HepG2 (cell line): ENCODE results near the gene TRMT2A. TPM values are rescaled to one million over a fixed set of nuclear protein-coding genes. Genes with fewer than 3 reads are reported as not detected.
A peak's percentile ranks its signal among the peaks of the same experiment; 100 is the strongest.

Experiments used
- ADNP ChIP-seq: sonication (generic); formaldehyde crosslinking; IDR thresholded peaks from 2 replicates; pipeline ENCODE4 v1.4.0; 2020; ENCODE audit warnings: missing genetic modification reagents
- AGO2 ChIP-seq: fragments of 200-400 bp; formaldehyde crosslinking; optimal IDR thresholded peaks from 2 replicates; pipeline ENCODE3; 2017; ENCODE audit warnings: mild to moderate bottlenecking, low read depth, low read length, moderate library complexity
- ESRRA ChIP-seq: sonication (generic); formaldehyde crosslinking; IDR thresholded peaks from 2 replicates; pipeline ENCODE4 v1.5.1; 2020; ENCODE audit warnings: mild to moderate bottlenecking, low read depth, missing genetic modification reagents
- GPBP1L1 ChIP-seq: sonication (generic); formaldehyde crosslinking; IDR thresholded peaks from 2 replicates; pipeline ENCODE4 v1.5.0; 2020; ENCODE audit warnings: mild to moderate bottlenecking, missing genetic modification reagents
- HES4 ChIP-seq: sonication (generic); formaldehyde crosslinking; IDR thresholded peaks from 2 replicates; pipeline ENCODE4 v1.9.0; 2021; ENCODE audit warnings: mild to moderate bottlenecking, missing genetic modification reagents, borderline replicate concordance
- KLF16 ChIP-seq, 2 experiments: sonication (generic) in 1 of 2; formaldehyde crosslinking in 1 of 2; IDR thresholded peaks; 2 replicates each; pipeline versions ENCODE4 v1.6.1 to v1.8.0; 2016 to 2023; ENCODE audit warnings: missing genetic modification reagents in 2 of 2, missing compliant biosample characterization in 1 of 2
- MATR3 ChIP-seq: sonication (generic); formaldehyde crosslinking; IDR thresholded peaks from 2 replicates; pipeline ENCODE4 v1.4.0; 2020; ENCODE audit warnings: missing genetic modification reagents
- MLLT10 ChIP-seq: sonication (generic); formaldehyde crosslinking; IDR thresholded peaks from 2 replicates; pipeline ENCODE4 v1.4.0; 2020; ENCODE audit warnings: missing genetic modification reagents
- NRL ChIP-seq: sonication (generic); formaldehyde crosslinking; IDR thresholded peaks from 2 replicates; pipeline ENCODE4 v1.5.0; 2020; ENCODE audit warnings: missing genetic modification reagents, mild to moderate bottlenecking, moderate library complexity, borderline replicate concordance
- RAD21 ChIP-seq: fragments of 450-650 bp; formaldehyde crosslinking; IDR thresholded peaks from 2 replicates; pipeline ENCODE4 v1.5.0; 2020; ENCODE audit warnings: mild to moderate bottlenecking
- SP2 ChIP-seq: sonication (generic); formaldehyde crosslinking; IDR thresholded peaks from 2 replicates; pipeline ENCODE4 v1.5.1; 2020; ENCODE audit warnings: mild to moderate bottlenecking, missing genetic modification reagents
- SYNCRIP ChIP-seq: fragments of 200-400 bp; formaldehyde crosslinking; IDR thresholded peaks from 2 replicates; pipeline ENCODE4 v1.6.1; 2018; ENCODE audit warnings: mild to moderate bottlenecking, low read depth, low read length; ENCODE audit not compliant: insufficient read depth
- TRAFD1 ChIP-seq: sonication (generic); formaldehyde crosslinking; IDR thresholded peaks from 2 replicates; pipeline ENCODE4 v1.5.1; 2020; ENCODE audit warnings: missing genetic modification reagents, mild to moderate bottlenecking, borderline replicate concordance
- YEATS2 ChIP-seq: sonication (generic); formaldehyde crosslinking; IDR thresholded peaks from 2 replicates; pipeline ENCODE4 v1.4.0; 2020; ENCODE audit warnings: missing genetic modification reagents, borderline replicate concordance
- ZFX ChIP-seq: sonication (generic); formaldehyde crosslinking; IDR thresholded peaks from 2 replicates; pipeline ENCODE4 v1.4.0; 2020; ENCODE audit warnings: mild to moderate bottlenecking, low read depth, missing genetic modification reagents, moderate library complexity
- ZGPAT ChIP-seq: IDR thresholded peaks from 2 replicates; pipeline ENCODE4 v1.6.1; 2016; ENCODE audit warnings: mild to moderate bottlenecking
- ZNF3 ChIP-seq: IDR thresholded peaks from 2 replicates; pipeline ENCODE4 v1.7.0; 2017; ENCODE audit warnings: inconsistent platforms
- ZNF367 ChIP-seq: sonication (generic); formaldehyde crosslinking; IDR thresholded peaks from 2 replicates; pipeline ENCODE4 v1.4.0; 2020; ENCODE audit warnings: missing genetic modification reagents, borderline replicate concordance
- ZNF672 ChIP-seq: sonication (generic); formaldehyde crosslinking; IDR thresholded peaks from 2 replicates; pipeline ENCODE4 v1.8.1; 2022; ENCODE audit warnings: missing genetic modification reagents
- ZNF883 ChIP-seq: sonication (generic); formaldehyde crosslinking; IDR thresholded peaks from 2 replicates; pipeline ENCODE4 v1.5.1; 2020; ENCODE audit warnings: mild to moderate bottlenecking, missing genetic modification reagents; ENCODE audit errors: not compliant biosample characterization
- polyA plus RNA-seq, 8 experiments: library from polyadenylated mRNA; depleted of rRNA in 3 of 8; stranded (reverse) in 7 of 8; unstranded in 1 of 8; fragments of >200 nt; fragmentation: Illumina TruSeq in 4 of 8; extraction: Trizol in 4 of 8; gene quantifications; 2 replicates each; pipeline versions ENCODE4 v1.2.1 to v1.2.3, GENCODE V29; 2011 to 2016; ENCODE audit warnings: low read depth in 4 of 8, missing spikeins in 1 of 8, mixed read lengths in 1 of 8; ENCODE audit not compliant: insufficient read depth in 1 of 8
- total RNA-seq, 5 experiments: library from RNA; depleted of rRNA; stranded (reverse); fragments of >200 nt; fragmentation: Illumina TruSeq; extraction: Trizol; gene quantifications; 2 replicates each; pipeline ENCODE4 v1.2.3, GENCODE V29; 2016; ENCODE audit warnings: low read depth in 1 of 5
- TF ChIP-seq, protein P1 (sequence below): sonication (generic); formaldehyde crosslinking; IDR thresholded peaks from 2 replicates; pipeline ENCODE4 v1.4.0; 2020; ENCODE audit warnings: mild to moderate bottlenecking, missing genetic modification reagents, borderline replicate concordance

TRMT2A gene
- total and polyA plus RNA-seq, 2 of the 13 experiments (the other 11 are each of a cell fraction or from before 2014, with no cell fraction given) = 24.0 to 30.3 TPM

DNA sequence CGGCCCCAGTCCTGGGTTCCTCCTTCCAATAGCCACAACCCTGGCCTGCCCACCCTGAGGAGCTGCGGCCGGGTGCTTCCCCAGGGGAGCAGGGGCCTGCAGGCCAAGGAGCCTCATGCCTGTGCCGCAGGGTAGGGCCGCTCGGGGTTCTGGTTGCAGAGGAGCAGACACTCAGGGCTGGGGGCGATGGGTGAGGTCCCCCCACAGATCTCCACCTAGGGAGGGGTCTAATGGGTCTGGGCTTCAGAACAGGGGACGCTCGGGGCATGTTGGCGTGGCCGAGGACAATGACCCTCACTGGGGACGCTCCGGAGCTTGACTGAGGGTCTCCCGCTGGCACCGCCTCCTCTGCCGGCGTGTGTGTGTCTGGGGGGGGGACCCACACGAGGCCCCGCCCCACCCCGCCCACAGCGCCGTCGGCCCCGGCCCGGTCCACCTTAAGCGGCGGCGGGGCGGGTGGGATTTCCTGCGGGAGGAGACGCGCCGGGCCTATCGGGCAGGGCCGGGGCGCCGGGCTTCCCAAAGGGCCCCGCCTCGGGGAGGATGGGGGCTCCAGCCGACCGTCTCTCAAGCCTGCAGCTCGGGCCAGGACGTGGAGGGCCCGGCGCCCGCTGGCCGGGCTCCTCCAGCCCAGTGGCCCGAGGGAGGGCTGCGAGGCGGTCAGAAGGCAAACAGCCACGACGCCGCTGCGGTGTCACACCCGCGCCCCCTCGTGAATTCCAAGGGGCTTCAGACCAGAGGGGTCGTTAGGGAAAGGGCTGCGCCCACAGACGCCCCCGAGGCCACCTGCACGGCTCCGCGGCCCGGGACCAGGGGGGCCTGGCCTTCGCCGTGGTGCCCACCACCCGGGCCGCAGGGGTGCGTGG is 13.9 kb upstream of the TRMT2A start (continued):
- TF ChIP-seq, protein P1, sequence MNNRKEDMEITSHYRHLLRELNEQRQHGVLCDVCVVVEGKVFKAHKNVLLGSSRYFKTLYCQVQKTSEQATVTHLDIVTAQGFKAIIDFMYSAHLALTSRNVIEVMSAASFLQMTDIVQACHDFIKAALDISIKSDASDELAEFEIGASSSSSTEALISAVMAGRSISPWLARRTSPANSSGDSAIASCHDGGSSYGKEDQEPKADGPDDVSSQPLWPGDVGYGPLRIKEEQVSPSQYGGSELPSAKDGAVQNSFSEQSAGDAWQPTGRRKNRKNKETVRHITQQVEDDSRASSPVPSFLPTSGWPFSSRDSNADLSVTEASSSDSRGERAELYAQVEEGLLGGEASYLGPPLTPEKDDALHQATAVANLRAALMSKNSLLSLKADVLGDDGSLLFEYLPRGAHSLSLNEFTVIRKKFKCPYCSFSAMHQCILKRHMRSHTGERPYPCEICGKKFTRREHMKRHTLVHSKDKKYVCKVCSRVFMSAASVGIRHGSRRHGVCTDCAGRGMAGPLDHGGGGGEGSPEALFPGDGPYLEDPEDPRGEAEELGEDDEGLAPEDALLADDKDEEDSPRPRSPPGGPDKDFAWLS (CRISPR knock-in tag) = no peak
- TF ChIP-seq YEATS2 (CRISPR knock-in tag) (no peak), RAD21 (CRISPR knock-in tag) (peak; percentile 19; the same call in 1 of the 2 replicates), ZNF883 (CRISPR knock-in tag) (peak; percentile 29), ZNF672 (CRISPR knock-in tag) (no peak), KLF16 (CRISPR knock-in tag; IDR thresholded peaks at IDR 0.05) (0 out of 4 replicates have a peak, but pooled peaks of 1 of the 2 experiments have one; percentile 36), ESRRA (CRISPR knock-in tag) (no peak), MLLT10 (no peak), ZNF367 (CRISPR knock-in tag) (no peak), TRAFD1 (CRISPR knock-in tag) (no peak), ZNF3 (CRISPR knock-in tag) (no peak), SYNCRIP (no peak), GPBP1L1 (CRISPR knock-in tag) (no peak), MATR3 (CRISPR knock-in tag) (no peak), ZGPAT (CRISPR knock-in tag) (peak; percentile 37; the same call in 1 of the 2 replicates), ADNP (no peak), ZFX (peak; percentile 71), NRL (CRISPR knock-in tag) (no peak), AGO2 (peak; percentile 33), SP2 (CRISPR knock-in tag) (peak; percentile 73; the same call in 1 of the 2 replicates), HES4 (CRISPR knock-in tag) (0 out of 2 replicates have a peak, but pooled peaks have one; percentile 29)
